HUES6 (cell line): ENCODE measurements around the gene LTBP1.

Experiments
- H3K27ac ChIP-seq: 2 replicates; pipeline ENCODE4 v1.7.0; 2013; ENCODE audit warnings: low read depth, mild to moderate bottlenecking, low read length, inconsistent platforms
- H3K27me3 ChIP-seq: 2 replicates; pipeline ENCODE4 v1.6.1; 2013; ENCODE audit warnings: low read length; ENCODE audit not compliant: control insufficient read depth, insufficient read depth
- H3K36me3 ChIP-seq: 2 replicates; pipeline ENCODE4 v1.6.1; 2013; ENCODE audit warnings: low read length; ENCODE audit not compliant: control insufficient read depth, insufficient read depth
- H3K4me1 ChIP-seq: 2 replicates; pipeline ENCODE4 v1.6.1; 2013; ENCODE audit warnings: low read length; ENCODE audit not compliant: control insufficient read depth, insufficient read depth
- H3K4me3 ChIP-seq: 2 replicates; pipeline ENCODE4 v1.5.1; 2013; ENCODE audit warnings: low read depth, low read length
- H3K9ac ChIP-seq: one replicate; pipeline ENCODE4 v1.6.1; 2013; ENCODE audit warnings: mild to moderate bottlenecking, low read length
- H3K9me3 ChIP-seq: 2 replicates; pipeline ENCODE4 v1.6.1; 2013; ENCODE audit warnings: low read depth, low read length; ENCODE audit not compliant: control insufficient read depth, insufficient read depth

LTBP1 gene

GRCh38 chr2:32931945-32932709, 14.6 kb upstream of the LTBP1 start:
- H3K36me3 ChIP-seq, result no peaks in the 10 kb centered on the region
- peak overlapping the region; percentile 8 for H3K9ac ChIP-seq
- H3K27me3 ChIP-seq, result no peaks in the 10 kb centered on the region
- H3K27ac ChIP-seq, result peak overlapping the region; percentile 83
- H3K9me3 ChIP-seq, result no peaks in the 10 kb centered on the region
- peaks cover 26% of the 10 kb centered on the region for H3K4me1 ChIP-seq
- no peak overlapping the region for H3K4me3 ChIP-seq

GRCh38 chr2:32932825-32933755, 13.7 kb upstream of the LTBP1 start:
- Histone ChIP-seq H3K27ac (no peak overlapping the region), H3K9me3 (no peaks in the 10 kb centered on the region), H3K36me3 (no peaks in the 10 kb centered on the region), H3K27me3 (no peaks in the 10 kb centered on the region), H3K9ac (no peak overlapping the region), H3K4me1 (peaks cover 30% of the 10 kb centered on the region), H3K4me3 (no peak overlapping the region)

GRCh38 chr2:32933756-32934095, 13.0 kb upstream of the LTBP1 start:
- no peak overlapping the region for H3K4me3 ChIP-seq
- no peaks in the 10 kb centered on the region for H3K9me3 ChIP-seq
- peaks cover 37% of the 10 kb centered on the region for H3K4me1 ChIP-seq
- no peaks in the 10 kb centered on the region for H3K36me3 ChIP-seq
- no peak overlapping the region for H3K9ac ChIP-seq
- H3K27me3 ChIP-seq, result no peaks in the 10 kb centered on the region
- no peak overlapping the region for H3K27ac ChIP-seq

- Histone ChIP-seq H3K27me3 (no peaks in the 10 kb centered on the region), H3K9me3 (no peaks in the 10 kb centered on the region), H3K4me3 (peak overlapping the region; percentile 20; the same call in 1 of the 2 replicates), H3K9ac (no peak overlapping the region), H3K27ac (no peak overlapping the region), H3K4me1 (peaks cover 29% of the 10 kb centered on the region), H3K36me3 (no peaks in the 10 kb centered on the region)
Observed at GRCh38 chr2:32937602-32938448, 8.9 kb upstream of the LTBP1 start.

GRCh38 chr2:32938934-32939333, 7.8 kb upstream of the LTBP1 start:
- 0 out of 2 replicates have a peak, but pooled peaks cover 1% of the 10 kb centered on the region for H3K9me3 ChIP-seq
- H3K4me1 ChIP-seq, result peaks cover 23% of the 10 kb centered on the region
- H3K36me3 ChIP-seq, result no peaks in the 10 kb centered on the region
- H3K4me3 ChIP-seq, result no peak overlapping the region
- no peak overlapping the region for H3K9ac ChIP-seq
- H3K27me3 ChIP-seq, result no peaks in the 10 kb centered on the region
- H3K27ac ChIP-seq, result no peak overlapping the region

- no peak overlapping the region for H3K27ac ChIP-seq
- peaks cover 6% of the 10 kb centered on the region; the same call in 1 of the 2 replicates for H3K9me3 ChIP-seq
Observed at GRCh38 chr2:32940316-32940997, 6.3 kb upstream of the LTBP1 start.

GRCh38 chr2:32941944-32942690, 4.6 kb upstream of the LTBP1 start:
- Histone ChIP-seq H3K4me1 (peaks cover 22% of the 10 kb centered on the region), H3K9me3 (peaks cover 6% of the 10 kb centered on the region; the same call in 1 of the 2 replicates), H3K27me3 (no peaks in the 10 kb centered on the region), H3K9ac (no peak overlapping the region), H3K27ac (no peak overlapping the region), H3K4me3 (no peak overlapping the region), H3K36me3 (no peaks in the 10 kb centered on the region)

More at GRCh38 chr2:32940316-32940997, 6.3 kb upstream of the LTBP1 start:
- Histone ChIP-seq H3K4me3 (no peak overlapping the region), H3K36me3 (no peaks in the 10 kb centered on the region), H3K27me3 (no peaks in the 10 kb centered on the region), H3K4me1 (peaks cover 23% of the 10 kb centered on the region), H3K9ac (no peak overlapping the region)

GRCh38 chr2:32942793-32943485, 3.8 kb upstream of the LTBP1 start:
- H3K4me3 ChIP-seq, result no peak overlapping the region
- no peak overlapping the region for H3K9ac ChIP-seq
- peaks cover 17% of the 10 kb centered on the region for H3K4me1 ChIP-seq
- H3K9me3 ChIP-seq, result peaks cover 6% of the 10 kb centered on the region; the same call in 1 of the 2 replicates
- 0 out of 2 replicates have a peak, but pooled peaks cover 1% of the 10 kb centered on the region for H3K27me3 ChIP-seq
- H3K27ac ChIP-seq, result no peak overlapping the region
- H3K36me3 ChIP-seq, result no peaks in the 10 kb centered on the region

GRCh38 chr2:32945286-32945685, 1.5 kb upstream of the LTBP1 start:
- Histone ChIP-seq H3K27me3 (0 out of 2 replicates have a peak, but pooled peaks cover 5% of the 10 kb centered on the region), H3K9ac (no peak overlapping the region), H3K9me3 (peaks cover 6% of the 10 kb centered on the region; the same call in 1 of the 2 replicates), H3K36me3 (no peaks in the 10 kb centered on the region), H3K27ac (no peak overlapping the region), H3K4me1 (peaks cover 14% of the 10 kb centered on the region), H3K4me3 (no peak overlapping the region)
